Panc1 (cell line): ENCODE measurements around the gene MEGF10. TPM values are rescaled to one million over a fixed set of nuclear protein-coding genes. Genes with fewer than 3 reads are reported as not detected.

Source experiments
- ATAC-seq: fragments of 200-7000 bp; cut with Tn5 transposase; 2 replicates; pipeline ENCODE4 v1.9.1; 2020; ENCODE audit warnings: mild to moderate bottlenecking, moderate library complexity
- BruUV-seq: library from RNA; stranded (reverse); fragments of 400-500 nt; replicated peaks from 2 replicates; lab custom pipeline; 2021; lab: Mats Ljungman, UMichigan
- CTCF ChIA-PET: fragments of 300-600 bp; sonication (Branson Sonifier 250); formaldehyde crosslinking; loops from one replicate; lab custom pipeline; 2022; ENCODE audit warnings: antibody characterized with exemption; lab: Charles Lee
- POLR2A ChIA-PET: fragments of 300-600 bp; sonication (Branson Sonifier 250); formaldehyde crosslinking; loops from one replicate; lab custom pipeline; 2022; ENCODE audit warnings: antibody characterized with exemption; lab: Charles Lee
- DNase-seq: peaks from one replicate; pipeline ENCODE4 v3.0.0-alpha.2; 2010; ENCODE audit warnings: low read depth, low spot score
- H3K27ac ChIP-seq: 2 replicates; pipeline ENCODE4 v1.5.1; 2011; ENCODE audit warnings: mild to moderate bottlenecking, low read length, inconsistent platforms
- H3K27me3 ChIP-seq: fragments of 200-500 bp; sonication (Bioruptor generic); 2 replicates; pipeline ENCODE4 v1.6.0; 2014; ENCODE audit warnings: low read length, inconsistent platforms; ENCODE audit not compliant: control insufficient read depth, insufficient read depth
- H3K36me3 ChIP-seq: fragments of 200-500 bp; sonication (Bioruptor generic); 2 replicates; pipeline ENCODE4 v1.5.1; 2014; ENCODE audit warnings: inconsistent platforms, mild to moderate bottlenecking, low read length, moderate library complexity; ENCODE audit not compliant: control insufficient read depth, insufficient read depth
- H3K4me1 ChIP-seq: 2 replicates; pipeline ENCODE4 v1.5.1; 2011; ENCODE audit warnings: inconsistent platforms, mild to moderate bottlenecking, low read length, moderate library complexity; ENCODE audit not compliant: control insufficient read depth, insufficient read depth
- H3K4me3 ChIP-seq, 2 experiments: 2 replicates each; pipeline ENCODE4 v1.5.1; 2011 to 2012; ENCODE audit warnings: low read depth in 2 of 2, low read length in 2 of 2, mild to moderate bottlenecking in 2 of 2, inconsistent platforms in 1 of 2, moderate library complexity in 1 of 2
- H3K9me3 ChIP-seq: fragments of 200-500 bp; sonication (Bioruptor generic); 2 replicates; pipeline ENCODE4 v1.5.1; 2014; ENCODE audit warnings: low read depth, mild to moderate bottlenecking, inconsistent platforms, low read length, moderate library complexity; ENCODE audit not compliant: control insufficient read depth, insufficient read depth
- POLR2AphosphoS5 ChIP-seq: IDR thresholded peaks from 2 replicates; pipeline ENCODE4 v1.6.1; 2012; ENCODE audit warnings: mild to moderate bottlenecking, low read depth, low read length, moderate library complexity
- SIN3A ChIP-seq: IDR thresholded peaks from 2 replicates; pipeline ENCODE4 v1.6.1; 2012; ENCODE audit warnings: low read depth, mild to moderate bottlenecking, low read length, moderate library complexity, borderline replicate concordance; ENCODE audit not compliant: insufficient read depth
- TCF7L2 ChIP-seq: IDR thresholded peaks from 2 replicates; pipeline ENCODE4 v1.6.1; 2011; ENCODE audit warnings: mild to moderate bottlenecking, low read depth, low read length, inconsistent platforms
- in situ Hi-C: cut with HindIII; loops from 2 replicates; pipeline ENCODE4 v1.10.0; 2016; ENCODE audit warnings: low sequenced_read_pairs, low pct_unique_long_range_greater_than_20kb
- intact Hi-C: fragments of 100-400 bp; cut with micrococcal nuclease; formaldehyde crosslinking; loops from one replicate; pipeline ENCODE4 v1.10.0; 2022; ENCODE audit not compliant: unreplicated experiment
- total RNA-seq: library from RNA; stranded (reverse); gene quantifications from one replicate; pipeline ENCODE4 v1.2.1, GENCODE V29; 2021; ENCODE audit not compliant: unreplicated experiment
- TF ChIP-seq, protein P1 (sequence below), 2 experiments: IDR thresholded peaks; 2 replicates each; pipeline ENCODE4 v1.6.1; 2011 to 2012; ENCODE audit warnings: low read depth in 2 of 2, control low read depth in 1 of 2, low read length in 1 of 2, mild to moderate bottlenecking in 1 of 2, moderate library complexity in 1 of 2; ENCODE audit not compliant: insufficient read depth in 1 of 2
- TF ChIP-seq, protein P2 (sequence below): fragments of 450-650 bp; IDR thresholded peaks from 2 replicates; pipeline ENCODE4 v1.5.1; 2017; ENCODE audit warnings: mild to moderate bottlenecking

The MEGF10 gene
- total RNA-seq, 1 experiment from 2014 or later, result not detected

DNA sequence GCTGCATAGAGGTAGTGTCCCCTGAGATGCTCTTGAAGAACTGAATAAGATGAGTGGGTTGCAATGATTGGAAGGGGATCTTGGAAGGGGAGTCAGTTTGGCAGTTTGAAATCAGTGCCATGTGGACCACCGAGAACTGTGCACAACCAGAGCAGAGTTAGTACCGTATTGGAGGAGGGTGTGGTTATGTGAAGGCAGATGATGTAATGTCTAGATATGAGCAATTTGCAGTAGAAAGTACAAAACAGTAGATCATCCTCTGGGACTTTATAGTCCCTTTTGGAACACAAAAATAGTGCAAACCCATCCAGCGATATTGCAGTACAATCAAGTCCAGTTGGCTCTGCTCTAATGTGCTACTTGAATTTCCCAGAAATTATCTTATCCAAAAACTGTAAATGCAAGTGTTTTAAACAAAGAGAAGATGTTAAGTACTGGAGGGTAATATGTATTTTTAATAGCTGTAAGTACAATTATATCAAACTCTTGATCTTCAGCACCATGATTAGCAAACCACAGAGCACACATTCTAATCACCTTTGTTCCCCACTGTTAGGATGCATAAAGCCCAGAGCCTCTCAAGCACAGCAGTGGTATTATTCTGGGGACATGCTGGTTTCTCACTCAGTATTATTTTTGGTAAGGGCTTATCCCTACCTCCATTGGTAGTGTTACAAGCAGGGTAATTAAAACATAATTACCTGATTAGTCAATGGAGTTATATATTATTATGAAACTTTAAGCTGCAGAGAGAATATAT, 41.5 kb downstream of the MEGF10 start:
- peaks cover 11% of the 10 kb centered on the region for H3K27me3 ChIP-seq
- no peaks in the 10 kb centered on the region for H3K4me1 ChIP-seq
- no peak overlapping the region for H3K4me3 ChIP-seq
- no peaks in the 10 kb centered on the region for H3K36me3 ChIP-seq
- H3K9me3 ChIP-seq, result no peaks in the 10 kb centered on the region
- DNase-seq, result no peak
- in situ Hi-C loops (no loop called here), intact Hi-C loops (no loop called here)
- no peak for TF ChIP-seq TCF7L2
- TF ChIP-seq, protein P1, sequence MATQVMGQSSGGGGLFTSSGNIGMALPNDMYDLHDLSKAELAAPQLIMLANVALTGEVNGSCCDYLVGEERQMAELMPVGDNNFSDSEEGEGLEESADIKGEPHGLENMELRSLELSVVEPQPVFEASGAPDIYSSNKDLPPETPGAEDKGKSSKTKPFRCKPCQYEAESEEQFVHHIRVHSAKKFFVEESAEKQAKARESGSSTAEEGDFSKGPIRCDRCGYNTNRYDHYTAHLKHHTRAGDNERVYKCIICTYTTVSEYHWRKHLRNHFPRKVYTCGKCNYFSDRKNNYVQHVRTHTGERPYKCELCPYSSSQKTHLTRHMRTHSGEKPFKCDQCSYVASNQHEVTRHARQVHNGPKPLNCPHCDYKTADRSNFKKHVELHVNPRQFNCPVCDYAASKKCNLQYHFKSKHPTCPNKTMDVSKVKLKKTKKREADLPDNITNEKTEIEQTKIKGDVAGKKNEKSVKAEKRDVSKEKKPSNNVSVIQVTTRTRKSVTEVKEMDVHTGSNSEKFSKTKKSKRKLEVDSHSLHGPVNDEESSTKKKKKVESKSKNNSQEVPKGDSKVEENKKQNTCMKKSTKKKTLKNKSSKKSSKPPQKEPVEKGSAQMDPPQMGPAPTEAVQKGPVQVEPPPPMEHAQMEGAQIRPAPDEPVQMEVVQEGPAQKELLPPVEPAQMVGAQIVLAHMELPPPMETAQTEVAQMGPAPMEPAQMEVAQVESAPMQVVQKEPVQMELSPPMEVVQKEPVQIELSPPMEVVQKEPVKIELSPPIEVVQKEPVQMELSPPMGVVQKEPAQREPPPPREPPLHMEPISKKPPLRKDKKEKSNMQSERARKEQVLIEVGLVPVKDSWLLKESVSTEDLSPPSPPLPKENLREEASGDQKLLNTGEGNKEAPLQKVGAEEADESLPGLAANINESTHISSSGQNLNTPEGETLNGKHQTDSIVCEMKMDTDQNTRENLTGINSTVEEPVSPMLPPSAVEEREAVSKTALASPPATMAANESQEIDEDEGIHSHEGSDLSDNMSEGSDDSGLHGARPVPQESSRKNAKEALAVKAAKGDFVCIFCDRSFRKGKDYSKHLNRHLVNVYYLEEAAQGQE (IDR thresholded peaks at IDR 0.05; ENCODE audit: insufficient read depth in 1 of 2, low read depth in 2 of 2, low read length in 1 of 2), result no peak
- no peak for TF ChIP-seq POLR2AphosphoS5
- TF ChIP-seq, protein P2, sequence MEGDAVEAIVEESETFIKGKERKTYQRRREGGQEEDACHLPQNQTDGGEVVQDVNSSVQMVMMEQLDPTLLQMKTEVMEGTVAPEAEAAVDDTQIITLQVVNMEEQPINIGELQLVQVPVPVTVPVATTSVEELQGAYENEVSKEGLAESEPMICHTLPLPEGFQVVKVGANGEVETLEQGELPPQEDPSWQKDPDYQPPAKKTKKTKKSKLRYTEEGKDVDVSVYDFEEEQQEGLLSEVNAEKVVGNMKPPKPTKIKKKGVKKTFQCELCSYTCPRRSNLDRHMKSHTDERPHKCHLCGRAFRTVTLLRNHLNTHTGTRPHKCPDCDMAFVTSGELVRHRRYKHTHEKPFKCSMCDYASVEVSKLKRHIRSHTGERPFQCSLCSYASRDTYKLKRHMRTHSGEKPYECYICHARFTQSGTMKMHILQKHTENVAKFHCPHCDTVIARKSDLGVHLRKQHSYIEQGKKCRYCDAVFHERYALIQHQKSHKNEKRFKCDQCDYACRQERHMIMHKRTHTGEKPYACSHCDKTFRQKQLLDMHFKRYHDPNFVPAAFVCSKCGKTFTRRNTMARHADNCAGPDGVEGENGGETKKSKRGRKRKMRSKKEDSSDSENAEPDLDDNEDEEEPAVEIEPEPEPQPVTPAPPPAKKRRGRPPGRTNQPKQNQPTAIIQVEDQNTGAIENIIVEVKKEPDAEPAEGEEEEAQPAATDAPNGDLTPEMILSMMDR, result no peak
- no peak for TF ChIP-seq SIN3A
- no peak overlapping the region for H3K27ac ChIP-seq
- ChIA-PET CTCF (no interaction called here), POLR2A (no interaction called here)
- no peak for ATAC-seq
- BruUV-seq, result no TSS peak

DNA sequence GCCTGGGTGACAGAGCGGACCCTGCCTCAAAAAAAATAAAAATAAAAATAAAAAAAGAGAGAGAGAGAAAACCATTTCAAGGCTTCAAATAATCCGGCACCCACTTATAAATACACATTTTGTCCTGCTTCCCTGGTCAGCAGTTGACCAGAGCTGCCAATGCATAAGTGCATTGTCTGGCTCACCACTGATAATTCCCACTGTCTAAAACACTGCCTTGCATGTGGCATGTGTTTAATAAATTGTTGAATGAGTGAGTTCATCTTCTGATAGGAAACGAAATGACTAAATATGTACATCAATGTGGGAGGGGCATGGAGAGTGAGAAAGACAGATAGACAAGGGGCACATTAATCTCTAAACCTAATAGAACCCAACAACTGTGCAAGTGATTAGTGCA, 42.9 kb downstream of the MEGF10 start:
- H3K27me3 ChIP-seq, result peaks cover 11% of the 10 kb centered on the region
- H3K9me3 ChIP-seq, result no peaks in the 10 kb centered on the region
- CTCF ChIA-PET, result no interaction called here
- POLR2A ChIA-PET, result no interaction called here
- no peak overlapping the region for H3K4me3 ChIP-seq
- ATAC-seq, result no peak
- no TSS peak for BruUV-seq
- intact Hi-C loops (no loop called here), in situ Hi-C loops (no loop called here)
- H3K27ac ChIP-seq, result no peak overlapping the region
- TF ChIP-seq, protein P2, result no peak
- TF ChIP-seq TCF7L2 (no peak), POLR2AphosphoS5 (no peak), SIN3A (no peak)
- TF ChIP-seq, protein P1 (IDR thresholded peaks at IDR 0.05; ENCODE audit: insufficient read depth in 1 of 2, low read depth in 2 of 2, low read length in 1 of 2), result no peak
- no peaks in the 10 kb centered on the region for H3K36me3 ChIP-seq
- no peaks in the 10 kb centered on the region for H3K4me1 ChIP-seq
- DNase-seq, result no peak
